ENCODE measurements around the gene MDC1.
"Not testable (repeated sequence)": the region's sequence is repeated elsewhere in the genome, so short reads cannot be mapped to it uniquely, and the experiment has no call there.

Gene MDC1

DNA sequence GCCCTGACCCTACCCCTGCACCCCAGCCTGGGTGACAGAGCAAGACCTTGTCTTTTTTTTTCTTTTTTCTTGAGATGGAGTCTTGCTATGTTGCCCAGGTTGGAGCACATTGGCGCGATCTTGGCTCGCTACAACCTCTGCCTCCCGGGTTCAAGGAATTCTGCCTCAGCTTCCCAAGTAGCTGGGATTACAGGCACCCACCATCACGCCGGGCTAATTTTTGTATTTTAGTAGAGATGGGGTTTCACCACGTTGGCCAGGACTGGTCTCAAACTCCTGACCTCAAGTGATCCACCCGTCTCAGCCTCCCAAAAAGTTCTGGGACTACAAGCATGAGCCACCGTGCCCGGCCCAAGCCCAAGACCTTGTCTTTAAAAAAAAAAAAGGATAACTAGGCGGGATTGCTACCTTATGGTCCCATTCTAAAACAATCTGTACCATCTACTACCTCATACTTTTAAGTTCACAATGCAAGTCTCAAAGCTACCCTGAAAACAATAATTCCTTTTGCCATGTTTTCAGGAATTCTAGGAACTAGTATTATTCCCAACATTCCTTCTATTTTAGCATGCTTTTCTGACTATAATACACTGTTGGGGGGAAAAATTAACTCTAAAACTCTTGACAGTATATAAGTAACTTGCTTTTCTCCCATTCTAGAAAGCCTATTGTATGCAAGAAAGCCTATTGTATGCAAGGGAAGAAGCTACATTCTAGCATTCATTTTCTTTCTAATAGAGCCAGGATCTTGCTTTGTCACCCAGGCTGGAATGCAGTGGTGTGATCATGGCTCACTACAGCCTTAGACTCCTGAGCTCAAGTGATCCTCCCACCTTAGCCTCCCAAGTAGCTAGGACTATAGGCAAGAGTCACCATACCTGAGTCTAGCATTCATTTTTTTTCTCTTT is 9.7 kb upstream of the MDC1 start:
- Histone ChIP-seq H3F3A (ENCODE audit: insufficient read depth, low read length) (peaks cover 60% of the 10 kb centered on the region), H3K9me2 (replicated peaks; ENCODE audit: insufficient read depth, low read length) (no peaks in the 10 kb centered on the region), H3K27ac (ENCODE audit: low read length) (no peak overlapping the region), H2AFZ (ENCODE audit: low read length) (no peak overlapping the region), H3K4me1 (ENCODE audit: low read length) (peaks cover 27% of the 10 kb centered on the region), H3K27me3 (replicated peaks; ENCODE audit: insufficient read depth, low read length) (no peaks in the 10 kb centered on the region), H3K4me2 (ENCODE audit: low read depth, low read length) (no peak overlapping the region), H3K9me3 (replicated peaks; ENCODE audit: insufficient read depth, low read length) (no peaks in the 10 kb centered on the region), H3K4me3 (ENCODE audit: low read length) (no peak overlapping the region), H3K79me2 (ENCODE audit: low read length) (peaks cover 47% of the 10 kb centered on the region), H3K9ac (ENCODE audit: low read length) (no peak overlapping the region), H3K36me3 (replicated peaks; ENCODE audit: insufficient read depth, low read length) (no peaks in the 10 kb centered on the region), H4K20me1 (ENCODE audit: insufficient read depth, low read length) (peaks cover 25% of the 10 kb centered on the region)
- no peak for TF ChIP-seq EZH2 (optimal IDR thresholded peaks at IDR 0.05; ENCODE audit: low read depth, low read length)
- TF ChIP-seq, protein P1, sequence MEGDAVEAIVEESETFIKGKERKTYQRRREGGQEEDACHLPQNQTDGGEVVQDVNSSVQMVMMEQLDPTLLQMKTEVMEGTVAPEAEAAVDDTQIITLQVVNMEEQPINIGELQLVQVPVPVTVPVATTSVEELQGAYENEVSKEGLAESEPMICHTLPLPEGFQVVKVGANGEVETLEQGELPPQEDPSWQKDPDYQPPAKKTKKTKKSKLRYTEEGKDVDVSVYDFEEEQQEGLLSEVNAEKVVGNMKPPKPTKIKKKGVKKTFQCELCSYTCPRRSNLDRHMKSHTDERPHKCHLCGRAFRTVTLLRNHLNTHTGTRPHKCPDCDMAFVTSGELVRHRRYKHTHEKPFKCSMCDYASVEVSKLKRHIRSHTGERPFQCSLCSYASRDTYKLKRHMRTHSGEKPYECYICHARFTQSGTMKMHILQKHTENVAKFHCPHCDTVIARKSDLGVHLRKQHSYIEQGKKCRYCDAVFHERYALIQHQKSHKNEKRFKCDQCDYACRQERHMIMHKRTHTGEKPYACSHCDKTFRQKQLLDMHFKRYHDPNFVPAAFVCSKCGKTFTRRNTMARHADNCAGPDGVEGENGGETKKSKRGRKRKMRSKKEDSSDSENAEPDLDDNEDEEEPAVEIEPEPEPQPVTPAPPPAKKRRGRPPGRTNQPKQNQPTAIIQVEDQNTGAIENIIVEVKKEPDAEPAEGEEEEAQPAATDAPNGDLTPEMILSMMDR (IDR thresholded peaks at IDR 0.05; ENCODE audit: low read length): no peak
- no peak for TF ChIP-seq EZH2phosphoT487 (IDR thresholded peaks at IDR 0.05; ENCODE audit: low read length)
- no peak for DNase-seq

DNA sequence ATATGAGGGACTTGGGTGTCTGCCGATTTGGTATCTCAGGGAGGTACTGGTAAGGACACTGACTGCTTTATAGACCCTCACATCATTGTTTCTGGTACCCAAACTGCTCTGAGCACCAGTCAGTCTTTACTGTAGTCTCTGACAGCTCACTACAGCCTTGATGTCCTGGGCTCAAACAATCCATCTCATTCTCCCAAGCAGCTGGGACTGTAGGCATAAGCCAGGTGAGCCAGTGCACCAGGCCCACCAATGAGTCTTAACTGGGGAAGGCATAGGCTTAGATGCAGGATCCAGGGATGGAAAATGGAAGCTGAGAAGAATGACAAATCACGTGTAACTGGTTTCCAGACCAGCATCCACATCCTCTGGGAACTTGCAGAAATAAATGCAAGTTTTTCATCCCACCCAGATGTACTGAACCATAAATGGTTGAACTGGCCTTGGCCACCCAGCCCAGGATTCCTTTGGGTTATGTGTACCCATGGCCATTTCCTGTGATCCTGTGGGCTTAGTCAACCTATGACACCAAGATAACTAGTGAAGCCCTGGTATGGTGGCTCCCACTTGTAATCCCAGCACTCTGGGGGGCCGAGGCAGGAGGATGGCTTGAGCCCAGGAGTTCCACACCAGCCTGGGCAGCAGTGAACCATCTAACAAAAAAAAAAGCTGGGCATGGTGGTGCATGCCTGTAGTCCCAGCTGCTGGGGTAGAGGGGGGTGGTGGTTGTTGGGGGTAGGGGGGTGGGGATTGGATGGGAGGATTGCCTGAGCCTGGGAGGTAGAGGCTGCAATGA is 8.8 kb upstream of the MDC1 start:
- H3K36me3 ChIP-seq (replicated peaks; ENCODE audit: insufficient read depth, low read length): no peaks in the 10 kb centered on the region
- H3K27ac ChIP-seq (ENCODE audit: low read length): no peak overlapping the region
- no peak for TF ChIP-seq EZH2phosphoT487 (IDR thresholded peaks at IDR 0.05; ENCODE audit: low read length)
- TF ChIP-seq EZH2 (optimal IDR thresholded peaks at IDR 0.05; ENCODE audit: low read depth, low read length): no peak
- TF ChIP-seq, protein P1 (IDR thresholded peaks at IDR 0.05; ENCODE audit: low read length): no peak
- H3K9ac ChIP-seq (ENCODE audit: low read length): no peak overlapping the region
- H3K79me2 ChIP-seq (ENCODE audit: low read length): peaks cover 54% of the 10 kb centered on the region
- peaks cover 66% of the 10 kb centered on the region for H3F3A ChIP-seq (ENCODE audit: insufficient read depth, low read length)
- DNase-seq: no peak
- no peak overlapping the region for H2AFZ ChIP-seq (ENCODE audit: low read length)
- no peaks in the 10 kb centered on the region for H3K27me3 ChIP-seq (replicated peaks; ENCODE audit: insufficient read depth, low read length)
- no peaks in the 10 kb centered on the region for H3K9me3 ChIP-seq (replicated peaks; ENCODE audit: insufficient read depth, low read length)
- peaks cover 24% of the 10 kb centered on the region for H3K4me1 ChIP-seq (ENCODE audit: low read length)
- H4K20me1 ChIP-seq (ENCODE audit: insufficient read depth, low read length): peaks cover 28% of the 10 kb centered on the region
- no peaks in the 10 kb centered on the region for H3K9me2 ChIP-seq (replicated peaks; ENCODE audit: insufficient read depth, low read length)
- no peak overlapping the region for H3K4me3 ChIP-seq (ENCODE audit: low read length)
- H3K4me2 ChIP-seq (ENCODE audit: low read depth, low read length): no peak overlapping the region

DNA sequence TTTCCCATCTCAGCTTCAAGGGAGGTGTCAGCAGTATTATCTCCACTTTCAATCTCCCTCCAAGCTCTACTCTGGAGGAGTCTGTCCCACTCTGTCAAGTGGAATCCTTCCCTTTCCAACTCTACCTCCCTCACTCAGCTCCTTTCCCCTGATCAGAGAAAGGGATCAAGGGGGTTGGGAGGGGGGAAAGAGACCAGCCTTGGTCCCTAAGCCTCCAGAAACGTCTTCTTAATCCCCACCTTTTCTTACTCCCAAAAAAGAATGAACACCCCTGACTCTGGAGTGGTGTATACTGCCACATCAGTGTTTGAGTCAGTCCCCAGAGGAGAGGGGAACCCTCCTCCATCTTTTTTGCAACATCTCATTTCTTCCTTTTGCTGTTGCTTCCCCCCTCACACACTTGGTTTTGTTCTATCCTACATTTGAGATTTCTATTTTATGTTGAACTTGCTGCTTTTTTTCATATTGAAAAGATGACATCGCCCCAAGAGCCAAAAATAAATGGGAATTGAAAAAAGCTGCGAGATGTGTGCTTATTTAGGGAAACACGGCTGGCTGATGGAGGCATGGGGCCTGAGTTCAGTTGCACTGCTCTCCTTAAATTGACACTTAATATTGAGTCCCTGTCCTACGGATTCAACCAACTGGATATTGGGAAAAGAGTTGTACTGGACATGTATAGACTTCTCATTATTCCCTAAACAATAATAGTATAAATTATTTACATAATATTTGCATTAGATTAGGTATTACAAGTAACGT is 8.0 kb upstream of the MDC1 start:
- Histone ChIP-seq H3K9me2 (replicated peaks; ENCODE audit: insufficient read depth, low read length) (no peaks in the 10 kb centered on the region), H3K9me3 (replicated peaks; ENCODE audit: insufficient read depth, low read length) (no peaks in the 10 kb centered on the region), H4K20me1 (ENCODE audit: insufficient read depth, low read length) (peaks cover 28% of the 10 kb centered on the region), H3K27me3 (replicated peaks; ENCODE audit: insufficient read depth, low read length) (no peaks in the 10 kb centered on the region), H2AFZ (ENCODE audit: low read length) (no peak overlapping the region), H3K4me2 (ENCODE audit: low read depth, low read length) (no peak overlapping the region), H3K27ac (ENCODE audit: low read length) (no peak overlapping the region; the same call in 1 of the 2 replicates), H3K9ac (ENCODE audit: low read length) (no peak overlapping the region), H3K4me3 (ENCODE audit: low read length) (no peak overlapping the region), H3K79me2 (ENCODE audit: low read length) (peaks cover 58% of the 10 kb centered on the region), H3F3A (ENCODE audit: insufficient read depth, low read length) (peaks cover 71% of the 10 kb centered on the region), H3K4me1 (ENCODE audit: low read length) (peaks cover 21% of the 10 kb centered on the region), H3K36me3 (replicated peaks; ENCODE audit: insufficient read depth, low read length) (no peaks in the 10 kb centered on the region)
- no peak for DNase-seq
- TF ChIP-seq EZH2 (optimal IDR thresholded peaks at IDR 0.05; ENCODE audit: low read depth, low read length) (no peak), EZH2phosphoT487 (IDR thresholded peaks at IDR 0.05; ENCODE audit: low read length) (no peak)
- TF ChIP-seq, protein P1 (IDR thresholded peaks at IDR 0.05; ENCODE audit: low read length): no peak

DNA sequence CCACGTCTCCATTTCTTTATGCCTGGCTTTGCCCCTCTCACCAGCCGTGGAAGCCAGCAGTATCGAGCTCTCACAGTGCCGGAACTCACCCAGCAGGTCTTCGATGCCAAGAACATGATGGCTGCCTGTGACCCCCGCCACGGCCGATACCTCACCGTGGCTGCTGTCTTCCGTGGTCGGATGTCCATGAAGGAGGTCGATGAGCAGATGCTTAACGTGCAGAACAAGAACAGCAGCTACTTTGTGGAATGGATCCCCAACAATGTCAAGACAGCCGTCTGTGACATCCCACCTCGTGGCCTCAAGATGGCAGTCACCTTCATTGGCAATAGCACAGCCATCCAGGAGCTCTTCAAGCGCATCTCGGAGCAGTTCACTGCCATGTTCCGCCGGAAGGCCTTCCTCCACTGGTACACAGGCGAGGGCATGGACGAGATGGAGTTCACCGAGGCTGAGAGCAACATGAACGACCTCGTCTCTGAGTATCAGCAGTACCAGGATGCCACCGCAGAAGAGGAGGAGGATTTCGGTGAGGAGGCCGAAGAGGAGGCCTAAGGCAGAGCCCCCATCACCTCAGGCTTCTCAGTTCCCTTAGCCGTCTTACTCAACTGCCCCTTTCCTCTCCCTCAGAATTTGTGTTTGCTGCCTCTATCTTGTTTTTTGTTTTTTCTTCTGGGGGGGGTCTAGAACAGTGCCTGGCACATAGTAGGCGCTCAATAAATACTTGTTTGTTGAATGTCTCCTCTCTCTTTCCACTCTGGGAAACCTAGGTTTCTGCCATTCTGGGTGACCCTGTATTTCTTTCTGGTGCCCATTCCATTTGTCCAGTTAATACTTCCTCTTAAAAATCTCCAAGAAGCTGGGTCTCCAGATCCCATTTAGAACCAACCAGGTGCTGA is 7.0 kb upstream of the MDC1 start:
- peak overlapping the region; percentile 23; the same call in 1 of the 2 replicates for H3K4me2 ChIP-seq (ENCODE audit: low read depth, low read length)
- not testable (repeated sequence) for H3K36me3 ChIP-seq (replicated peaks; ENCODE audit: insufficient read depth, low read length); H3K9ac ChIP-seq (ENCODE audit: low read length); H3K9me3 ChIP-seq (replicated peaks; ENCODE audit: insufficient read depth, low read length); H3K27me3 ChIP-seq (replicated peaks; ENCODE audit: insufficient read depth, low read length); H2AFZ ChIP-seq (ENCODE audit: low read length); H3K27ac ChIP-seq (ENCODE audit: low read length); H3K4me3 ChIP-seq (ENCODE audit: low read length); H3K9me2 ChIP-seq (replicated peaks; ENCODE audit: insufficient read depth, low read length); DNase-seq
- H3K4me1 ChIP-seq (ENCODE audit: low read length): peaks cover 21% of the 10 kb centered on the region
- H4K20me1 ChIP-seq (ENCODE audit: insufficient read depth, low read length): peaks cover 28% of the 10 kb centered on the region
- peaks cover 55% of the 10 kb centered on the region for H3K79me2 ChIP-seq (ENCODE audit: low read length)
- H3F3A ChIP-seq (ENCODE audit: insufficient read depth, low read length): peaks cover 80% of the 10 kb centered on the region

Data from MM.1S (cell line).